Esophagus (tissue), 2 donors: Measurements from ENCODE around the gene ZNF560. TPM values are rescaled to one million over a fixed set of nuclear protein-coding genes. Genes with fewer than 3 reads are reported as not detected.

Source experiments
- H3K27ac ChIP-seq, 2 donors: one replicate each; pipeline ENCODE4 v1.5.1; 2013; ENCODE audit warnings: low read depth in 2 of 2, mild to moderate bottlenecking in 2 of 2, inconsistent platforms in 1 of 2, low read length in 1 of 2, moderate library complexity in 1 of 2
- H3K27me3 ChIP-seq, 2 donors: one replicate each; pipeline ENCODE4 v1.6.1; 2013; ENCODE audit warnings: low read length in 2 of 2, control low read depth in 1 of 2, mild to moderate bottlenecking in 1 of 2; ENCODE audit not compliant: insufficient read depth in 2 of 2, control insufficient read depth in 1 of 2
- H3K36me3 ChIP-seq, 2 donors: one replicate each; pipeline ENCODE4 v1.6.1; 2013; ENCODE audit warnings: low read length in 1 of 2; ENCODE audit not compliant: control insufficient read depth in 2 of 2, insufficient read depth in 2 of 2
- H3K4me1 ChIP-seq, 2 donors: one replicate each; pipeline ENCODE4 v1.6.1; 2013; ENCODE audit warnings: low read length in 1 of 2; ENCODE audit not compliant: control insufficient read depth in 2 of 2, insufficient read depth in 2 of 2
- H3K4me3 ChIP-seq, 2 donors: one replicate each; pipeline ENCODE4 v1.5.1; 2013; ENCODE audit warnings: low read length in 2 of 2, mild to moderate bottlenecking in 2 of 2, low read depth in 1 of 2, moderate library complexity in 1 of 2
- H3K9me3 ChIP-seq, 2 donors: one replicate each; pipeline ENCODE4 v1.6.1; 2013; ENCODE audit warnings: mild to moderate bottlenecking in 2 of 2, low read depth in 1 of 2, low read length in 1 of 2, moderate library complexity in 1 of 2; ENCODE audit not compliant: control insufficient read depth in 2 of 2, insufficient read depth in 1 of 2
- WGBS, 2 donors: extraction: QIAGEN DNeasy Blood & Tissue Kit; methylation state at CpG; one replicate each; pipeline ENCODE4 v1.1.7; 2013; 5-methylcytosine and 5-hydroxymethylcytosine counted together
- polyA plus RNA-seq, 2 donors: library from polyadenylated mRNA; stranded (reverse); fragments of 200-250 nt; gene quantifications; one replicate each; pipeline ENCODE4 v1.2.3, GENCODE V29; 2013
- donor health status: healthy with polysubstance abuse.
- donor health status: Bipolar disorder and iron deficiency.

Gene ZNF560
- polyA plus RNA-seq, 2 donors: 0.05 TPM; not detected in 1

GRCh38 chr19:9523885-9524474 is 25.6 kb upstream of the ZNF560 start:
- WGBS, 2 donors: 97 to 100% methylated on average over 1 of the region's 1 CpG
- Histone ChIP-seq H3K9me3 (peaks cover 25 to 41% of the 10 kb centered on the region in 2 donors), H3K36me3 (peaks cover 7 to 14% of the 10 kb centered on the region in 2 donors), H3K4me3 (no peak overlapping the region), H3K27ac (no peak overlapping the region), H3K4me1 (no peaks in the 10 kb centered on the region), H3K27me3 (no peaks in the 10 kb centered on the region)

GRCh38 chr19:9507285-9507684 is 8.9 kb upstream of the ZNF560 start:
- Histone ChIP-seq H3K4me1 (no peaks in the 10 kb centered on the region), H3K27me3 (no peaks in the 10 kb centered on the region), H3K9me3 (peaks cover 3 to 6% of the 10 kb centered on the region in 2 donors), H3K4me3 (no peak overlapping the region), H3K36me3 (no peaks in the 10 kb centered on the region), H3K27ac (no peak overlapping the region)
- 86 to 87% methylated on average over 3 of the region's 3 CpGs for WGBS, 2 donors

GRCh38 chr19:9500796-9501195 is 2.4 kb upstream of the ZNF560 start:
- Histone ChIP-seq H3K27me3 (no peaks in the 10 kb centered on the region), H3K4me1 (no peaks in the 10 kb centered on the region), H3K27ac (no peak overlapping the region), H3K4me3 (no peak overlapping the region), H3K36me3 (no peaks in the 10 kb centered on the region), H3K9me3 (peaks cover 15 to 18% of the 10 kb centered on the region in 2 donors)
- 87 to 94% methylated on average over 1 of the region's 1 CpG for WGBS, 2 donors

- H3K36me3 ChIP-seq: no peaks in the 10 kb centered on the region
- H3K27me3 ChIP-seq: no peaks in the 10 kb centered on the region
- H3K27ac ChIP-seq: no peak overlapping the region
- no peaks in the 10 kb centered on the region for H3K4me1 ChIP-seq
- 79 to 83% methylated on average over 2 of the region's 2 CpGs for WGBS, 2 donors
- H3K9me3 ChIP-seq: peaks cover 8 to 12% of the 10 kb centered on the region in 2 donors
- H3K4me3 ChIP-seq: no peak overlapping the region
Measured at GRCh38 chr19:9494096-9494495, 4.3 kb downstream of the ZNF560 start.

- WGBS, 2 donors: 89 to 93% methylated on average over 2 of the region's 2 CpGs
- no peak overlapping the region for H3K27ac ChIP-seq
- no peak overlapping the region for H3K4me3 ChIP-seq
- peaks cover 2 to 15% of the 10 kb centered on the region in 2 donors for H3K9me3 ChIP-seq
- no peaks in the 10 kb centered on the region for H3K36me3 ChIP-seq
- H3K4me1 ChIP-seq: no peaks in the 10 kb centered on the region
- no peaks in the 10 kb centered on the region for H3K27me3 ChIP-seq
Measured at GRCh38 chr19:9487016-9487415, 11.4 kb downstream of the ZNF560 start.

GRCh38 chr19:9485140-9485539 is 13.3 kb downstream of the ZNF560 start:
- H3K27ac ChIP-seq: no peak overlapping the region
- H3K27me3 ChIP-seq: no peaks in the 10 kb centered on the region
- no peaks in the 10 kb centered on the region for H3K4me1 ChIP-seq
- WGBS, 2 donors: 75 to 84% methylated on average over 2 of the region's 2 CpGs
- no peak overlapping the region for H3K4me3 ChIP-seq
- H3K9me3 ChIP-seq: peaks cover 2 to 15% of the 10 kb centered on the region in 2 donors
- H3K36me3 ChIP-seq: no peaks in the 10 kb centered on the region

GRCh38 chr19:9474975-9475374 is 23.4 kb downstream of the ZNF560 start:
- Histone ChIP-seq H3K27me3 (no peaks in the 10 kb centered on the region), H3K9me3 (peaks cover 0 to 4% of the 10 kb centered on the region in 2 donors), H3K4me3 (no peak overlapping the region), H3K4me1 (no peaks in the 10 kb centered on the region), H3K27ac (no peak overlapping the region), H3K36me3 (no peaks in the 10 kb centered on the region)

- Histone ChIP-seq H3K27me3 (no peaks in the 10 kb centered on the region), H3K4me1 (no peaks in the 10 kb centered on the region), H3K36me3 (no peaks in the 10 kb centered on the region), H3K4me3 (no peak overlapping the region), H3K9me3 (peaks cover 3 to 12% of the 10 kb centered on the region in 2 donors), H3K27ac (no peak overlapping the region)
- 89 to 92% methylated on average over 7 of the region's 7 CpGs for WGBS, 2 donors
Measured at GRCh38 chr19:9467161-9467560, 31.3 kb downstream of the ZNF560 start.

GRCh38 chr19:9461938-9462337 is 36.5 kb downstream of the ZNF560 start:
- Histone ChIP-seq H3K4me3 (no peak overlapping the region), H3K9me3 (peaks cover 3 to 18% of the 10 kb centered on the region in 2 donors), H3K27ac (no peak overlapping the region), H3K27me3 (no peaks in the 10 kb centered on the region), H3K36me3 (no peaks in the 10 kb centered on the region), H3K4me1 (no peaks in the 10 kb centered on the region)
- 88 to 89% methylated on average over 4 of the region's 4 CpGs for WGBS, 2 donors

GRCh38 chr19:9456018-9456689 is 42.3 kb downstream of the ZNF560 start:
- H3K27me3 ChIP-seq: no peaks in the 10 kb centered on the region
- no peak overlapping the region for H3K4me3 ChIP-seq
- H3K9me3 ChIP-seq: peaks cover 11 to 22% of the 10 kb centered on the region in 2 donors
- no peaks in the 10 kb centered on the region for H3K36me3 ChIP-seq
- no peaks in the 10 kb centered on the region for H3K4me1 ChIP-seq
- H3K27ac ChIP-seq: no peak overlapping the region
- 69 to 83% methylated on average over 13 of the region's 13 CpGs for WGBS, 2 donors
